ENCODE data around the gene HBEGF. TPM values are rescaled to one million over a fixed set of nuclear protein-coding genes. Genes with fewer than 3 reads are reported as not detected.

Gene HBEGF
- total RNA-seq, 1 donor from 2014 or later: 22.6 TPM

GRCh38 chr5:140338908-140339307 is 7.5 kb downstream of the HBEGF start:
- no peaks in the 10 kb centered on the region for H3K27me3 Mint-ChIP-seq (ENCODE audit: unreplicated experiment)
- no peak overlapping the region for H3K4me3 Mint-ChIP-seq (ENCODE audit: unreplicated experiment)
- DNase-seq (ENCODE audit: low spot score): no peak
- no peak overlapping the region for H3K27ac Mint-ChIP-seq (ENCODE audit: unreplicated experiment)
- peaks cover 34% of the 10 kb centered on the region for H3K4me1 Mint-ChIP-seq (ENCODE audit: unreplicated experiment)
- peaks cover 47% of the 10 kb centered on the region for H3K36me3 Mint-ChIP-seq (ENCODE audit: low read depth, unreplicated experiment)
- no peak for TF ChIP-seq CTCF (IDR thresholded peaks at IDR 0.05; ENCODE audit: unreplicated experiment)
- no peaks in the 10 kb centered on the region for H3K9me3 Mint-ChIP-seq (ENCODE audit: unreplicated experiment)

GRCh38 chr5:140338336-140338735 is 8.1 kb downstream of the HBEGF start:
- H3K9me3 Mint-ChIP-seq (ENCODE audit: unreplicated experiment): no peaks in the 10 kb centered on the region
- H3K36me3 Mint-ChIP-seq (ENCODE audit: low read depth, unreplicated experiment): peaks cover 51% of the 10 kb centered on the region
- H3K27ac Mint-ChIP-seq (ENCODE audit: unreplicated experiment): no peak overlapping the region
- H3K4me1 Mint-ChIP-seq (ENCODE audit: unreplicated experiment): peaks cover 31% of the 10 kb centered on the region
- H3K27me3 Mint-ChIP-seq (ENCODE audit: unreplicated experiment): no peaks in the 10 kb centered on the region
- H3K4me3 Mint-ChIP-seq (ENCODE audit: unreplicated experiment): no peak overlapping the region
- DNase-seq (ENCODE audit: low spot score): no peak
- TF ChIP-seq CTCF (IDR thresholded peaks at IDR 0.05; ENCODE audit: unreplicated experiment): no peak

- TF ChIP-seq CTCF (IDR thresholded peaks at IDR 0.05; ENCODE audit: unreplicated experiment): no peak
- Mint-ChIP-seq H3K4me3 (ENCODE audit: unreplicated experiment) (no peak overlapping the region), H3K9me3 (ENCODE audit: unreplicated experiment) (no peaks in the 10 kb centered on the region), H3K27ac (ENCODE audit: unreplicated experiment) (no peak overlapping the region), H3K36me3 (ENCODE audit: low read depth, unreplicated experiment) (peaks cover 52% of the 10 kb centered on the region), H3K27me3 (ENCODE audit: unreplicated experiment) (no peaks in the 10 kb centered on the region), H3K4me1 (ENCODE audit: unreplicated experiment) (peaks cover 27% of the 10 kb centered on the region)
- no peak for DNase-seq (ENCODE audit: low spot score)
These were observed 8.5 kb downstream of the HBEGF start for GRCh38 chr5:140337880-140338279.

GRCh38 chr5:140336388-140336787 is 10.0 kb downstream of the HBEGF start:
- no peak for DNase-seq (ENCODE audit: low spot score)
- H3K9me3 Mint-ChIP-seq (ENCODE audit: unreplicated experiment): no peaks in the 10 kb centered on the region
- H3K4me1 Mint-ChIP-seq (ENCODE audit: unreplicated experiment): peaks cover 15% of the 10 kb centered on the region
- peak overlapping the region; percentile 21 for H3K4me3 Mint-ChIP-seq (ENCODE audit: unreplicated experiment)
- peak overlapping the region; percentile 30 for H3K27ac Mint-ChIP-seq (ENCODE audit: unreplicated experiment)
- no peaks in the 10 kb centered on the region for H3K27me3 Mint-ChIP-seq (ENCODE audit: unreplicated experiment)
- peaks cover 56% of the 10 kb centered on the region for H3K36me3 Mint-ChIP-seq (ENCODE audit: low read depth, unreplicated experiment)
- no peak for TF ChIP-seq CTCF (IDR thresholded peaks at IDR 0.05; ENCODE audit: unreplicated experiment)

- H3K27ac Mint-ChIP-seq (ENCODE audit: unreplicated experiment): no peak overlapping the region
- H3K36me3 Mint-ChIP-seq (ENCODE audit: low read depth, unreplicated experiment): peaks cover 41% of the 10 kb centered on the region
- peaks cover 9% of the 10 kb centered on the region for H3K27me3 Mint-ChIP-seq (ENCODE audit: unreplicated experiment)
- no peak for DNase-seq (ENCODE audit: low spot score)
- H3K9me3 Mint-ChIP-seq (ENCODE audit: unreplicated experiment): no peaks in the 10 kb centered on the region
- no peak for TF ChIP-seq CTCF (IDR thresholded peaks at IDR 0.05; ENCODE audit: unreplicated experiment)
- no peak overlapping the region for H3K4me3 Mint-ChIP-seq (ENCODE audit: unreplicated experiment)
- peaks cover 39% of the 10 kb centered on the region for H3K4me1 Mint-ChIP-seq (ENCODE audit: unreplicated experiment)
These were observed 14.8 kb downstream of the HBEGF start for GRCh38 chr5:140331638-140332037.

Data from endothelial cell (in vitro differentiated cells).